Measurements from ENCODE around the gene JPT1.
"Not testable (repeated sequence)": the region's sequence is repeated elsewhere in the genome, so short reads cannot be mapped to it uniquely, and the experiment has no call there.

GRCh38 chr17:75158480-75158879, 4.2 kb upstream of the JPT1 start:
- TF ChIP-seq ZBTB7A (tag by site-specific recombination; IDR thresholded peaks at IDR 0.05; ENCODE audit: low read depth); ZNF416 (tag by site-specific recombination; IDR thresholded peaks at IDR 0.05); CTCF (tag by site-specific recombination; IDR thresholded peaks at IDR 0.05); ZBTB8A (tag by site-specific recombination; IDR thresholded peaks at IDR 0.05); SETDB1 (IDR thresholded peaks at IDR 0.05; ENCODE audit: insufficient read length, low read length); KLF7 (tag by site-specific recombination; IDR thresholded peaks at IDR 0.05; ENCODE audit: borderline replicate concordance); ZNF184 (tag by site-specific recombination; IDR thresholded peaks at IDR 0.05); ZNF146 (tag by site-specific recombination; IDR thresholded peaks at IDR 0.05); ZNF707 (tag by site-specific recombination; IDR thresholded peaks at IDR 0.05); ZNF311 (tag by site-specific recombination; IDR thresholded peaks at IDR 0.05; ENCODE audit: borderline replicate concordance); PRDM1 (tag by site-specific recombination; IDR thresholded peaks at IDR 0.05); YY1 (tag by site-specific recombination; IDR thresholded peaks at IDR 0.05); ZFP41 (tag by site-specific recombination; IDR thresholded peaks at IDR 0.05; ENCODE audit: borderline replicate concordance); ATF2 (tag by site-specific recombination; IDR thresholded peaks at IDR 0.05; ENCODE audit: low read depth): not testable (repeated sequence)

Data from HEK293 (cell line).